Stimulated activated naive CD8-positive, alpha-beta T cell treated with anti-CD3 and anti-CD28 coated beads, Interleukin-15, Interleukin-2, amounts not matched to agents 100 ng/mL and 50 ng/mL, for 24 hours (primary cell): ENCODE results near the gene PLEKHG5.
A peak's percentile ranks its signal among the peaks of the same experiment; 100 is the strongest.
"Not testable (repeated sequence)": the region's sequence is repeated elsewhere in the genome, so short reads cannot be mapped to it uniquely, and the experiment has no call there.

Source experiments
- H3K27ac Mint-ChIP-seq: one replicate; pipeline ENCODE4 v1.8.0; 2021; ENCODE audit warnings: mild to moderate bottlenecking, mixed read lengths
- H3K27me3 Mint-ChIP-seq: one replicate; pipeline ENCODE4 v1.8.0; 2021; ENCODE audit warnings: mixed read lengths
- H3K36me3 Mint-ChIP-seq: one replicate; pipeline ENCODE4 v1.8.0; 2021; ENCODE audit warnings: low read depth, mixed read lengths
- H3K4me1 Mint-ChIP-seq: one replicate; pipeline ENCODE4 v1.8.0; 2021; ENCODE audit warnings: low read depth, mixed read lengths
- H3K4me3 Mint-ChIP-seq: one replicate; pipeline ENCODE4 v1.8.0; 2021; ENCODE audit warnings: mild to moderate bottlenecking, mixed read lengths
- H3K9me3 Mint-ChIP-seq: one replicate; pipeline ENCODE4 v1.8.0; 2021; ENCODE audit warnings: mixed read lengths

Gene PLEKHG5

GRCh38 chr1:6459850-6460265 is 31.6 kb downstream of the PLEKHG5 start:
- Mint-ChIP-seq H3K9me3 (no peaks in the 10 kb centered on the region), H3K4me1 (peaks cover 51% of the 10 kb centered on the region), H3K4me3 (peak overlapping the region; percentile 37), H3K36me3 (peaks cover 25% of the 10 kb centered on the region), H3K27ac (peak overlapping the region; percentile 78), H3K27me3 (peaks cover 11% of the 10 kb centered on the region)

- Mint-ChIP-seq H3K4me1 (peaks cover 30% of the 10 kb centered on the region), H3K36me3 (no peaks in the 10 kb centered on the region), H3K4me3 (no peak overlapping the region), H3K9me3 (no peaks in the 10 kb centered on the region), H3K27ac (no peak overlapping the region), H3K27me3 (peaks cover 23% of the 10 kb centered on the region)
Observed at GRCh38 chr1:6456800-6457466, 34.5 kb downstream of the PLEKHG5 start.

DNA sequence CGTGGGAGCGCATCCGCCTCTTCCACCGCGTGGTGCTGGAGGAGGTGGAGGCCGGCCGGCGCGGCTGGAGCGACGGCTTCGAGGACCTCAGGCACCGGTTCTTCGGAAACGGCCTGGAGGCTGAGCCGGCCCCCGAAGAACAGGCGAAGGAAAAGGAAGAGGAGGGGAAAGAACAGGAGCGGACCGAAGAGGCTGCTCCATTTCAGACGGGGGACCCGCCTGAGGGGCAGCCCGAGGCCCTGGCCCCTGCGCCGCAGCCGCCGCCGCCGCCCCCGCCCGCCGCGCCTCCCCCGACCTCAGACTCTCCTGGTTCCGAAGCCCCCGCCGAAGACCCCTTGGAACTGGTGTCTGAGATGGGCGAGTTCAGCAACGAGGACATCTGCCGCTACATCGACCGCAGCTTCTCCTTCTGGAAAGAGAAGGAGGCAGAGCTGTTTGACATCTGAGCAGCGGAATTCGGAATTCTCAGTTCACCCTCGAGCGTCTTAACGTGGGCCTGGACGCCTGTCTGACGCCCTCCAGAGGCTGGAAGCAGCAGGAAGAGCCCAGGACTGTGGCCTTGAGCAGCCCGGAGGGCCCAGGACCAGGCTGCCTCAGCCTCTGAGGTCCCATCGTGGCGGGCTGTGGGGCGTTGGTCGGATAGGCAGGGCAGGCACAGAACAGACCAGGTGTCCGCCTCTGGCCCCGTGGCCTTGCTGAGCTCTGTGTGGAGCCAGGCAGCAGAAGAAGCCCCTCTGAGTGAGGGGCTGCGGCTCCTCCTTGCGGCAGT is 35.5 kb downstream of the PLEKHG5 start:
- H3K4me1 Mint-ChIP-seq = peaks cover 23% of the 10 kb centered on the region
- H3K27me3 Mint-ChIP-seq = peaks cover 25% of the 10 kb centered on the region
- H3K36me3 Mint-ChIP-seq, H3K4me3 Mint-ChIP-seq, H3K9me3 Mint-ChIP-seq, H3K27ac Mint-ChIP-seq: not testable (repeated sequence)

DNA sequence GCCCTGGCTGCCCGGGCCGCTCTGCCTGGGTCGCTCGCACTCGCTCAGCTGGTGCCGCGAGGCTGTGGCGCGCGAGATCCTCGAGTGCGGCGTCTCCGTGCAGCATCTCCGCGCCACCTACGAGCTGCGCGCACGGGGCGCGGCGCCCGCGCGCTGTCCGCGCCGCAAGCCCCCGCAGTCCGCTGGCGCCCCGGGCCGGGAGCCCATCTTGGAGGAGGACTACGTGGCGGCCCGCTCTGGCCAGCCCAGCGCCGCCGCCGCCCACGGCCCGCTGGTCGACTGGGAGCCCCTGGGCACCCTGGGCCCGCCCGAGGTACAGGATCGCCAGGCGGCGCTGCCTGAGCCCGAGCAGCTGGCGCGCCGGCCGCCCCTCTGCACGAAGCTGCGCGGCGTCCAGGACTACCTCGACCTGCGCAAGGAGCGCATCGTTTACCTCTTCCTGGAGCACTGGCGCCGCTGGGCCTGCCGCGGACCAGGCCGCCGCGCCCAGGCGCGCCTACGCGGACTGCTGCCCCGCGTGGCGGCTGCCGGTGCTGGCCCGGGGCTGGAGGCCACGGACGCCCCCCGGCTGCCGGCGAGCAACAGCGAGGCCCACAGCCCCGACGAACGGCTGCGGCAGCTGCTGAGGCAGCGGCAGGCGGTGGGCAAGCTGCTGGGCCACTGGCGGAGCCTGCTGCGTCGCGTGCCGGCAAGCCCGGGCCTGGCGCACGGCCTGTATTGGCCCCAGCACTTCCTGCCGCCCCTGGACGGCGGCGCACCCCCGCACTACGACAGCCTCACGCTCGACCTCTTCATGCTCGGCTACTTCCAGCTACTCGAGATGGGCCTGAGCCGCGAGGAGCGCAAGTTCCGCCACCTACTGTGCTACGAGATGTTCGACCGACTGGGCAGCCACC is 36.4 kb downstream of the PLEKHG5 start:
- Mint-ChIP-seq H3K27ac (no peak overlapping the region), H3K4me3 (no peak overlapping the region), H3K4me1 (peaks cover 14% of the 10 kb centered on the region), H3K36me3 (no peaks in the 10 kb centered on the region), H3K9me3 (no peaks in the 10 kb centered on the region), H3K27me3 (peaks cover 32% of the 10 kb centered on the region)

GRCh38 chr1:6453895-6454855 is 37.3 kb downstream of the PLEKHG5 start:
- peaks cover 11% of the 10 kb centered on the region for H3K4me1 Mint-ChIP-seq
- H3K4me3 Mint-ChIP-seq, H3K9me3 Mint-ChIP-seq, H3K27ac Mint-ChIP-seq, H3K36me3 Mint-ChIP-seq: not testable (repeated sequence)
- peaks cover 40% of the 10 kb centered on the region for H3K27me3 Mint-ChIP-seq

DNA sequence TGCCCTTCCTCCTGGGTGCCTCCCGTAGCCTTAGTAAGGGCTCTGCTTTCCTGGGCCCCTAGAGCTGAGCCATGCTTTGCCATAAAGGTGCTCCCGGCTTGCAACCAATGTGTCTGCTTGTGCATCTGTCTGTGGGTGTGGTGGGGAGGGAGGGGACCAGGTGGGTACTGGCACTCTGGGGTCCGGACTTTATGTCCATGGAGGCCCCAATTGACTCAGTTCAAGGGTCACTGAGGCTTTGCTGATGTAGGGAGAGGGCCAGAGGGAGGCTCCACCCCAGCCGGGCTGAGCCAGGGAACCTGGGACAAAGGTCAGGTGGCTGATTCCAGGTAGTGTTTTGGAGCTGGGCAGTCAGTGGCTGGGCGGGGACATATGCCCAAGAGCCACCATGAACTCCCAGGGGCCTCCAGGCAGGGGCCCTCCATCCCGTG is 40.5 kb downstream of the PLEKHG5 start:
- Mint-ChIP-seq H3K4me3 (no peak overlapping the region), H3K27me3 (peaks cover 36% of the 10 kb centered on the region)

GRCh38 chr1:6450486-6450885 is 41.0 kb downstream of the PLEKHG5 start:
- not testable (repeated sequence) for H3K27ac Mint-ChIP-seq, H3K4me3 Mint-ChIP-seq, H3K9me3 Mint-ChIP-seq, H3K36me3 Mint-ChIP-seq
- peaks cover 36% of the 10 kb centered on the region for H3K27me3 Mint-ChIP-seq
- peaks cover 13% of the 10 kb centered on the region for H3K4me1 Mint-ChIP-seq

More for the DNA sequence above, 40.5 kb downstream of the PLEKHG5 start:
- H3K36me3 Mint-ChIP-seq = no peaks in the 10 kb centered on the region
- no peak overlapping the region for H3K27ac Mint-ChIP-seq
- H3K9me3 Mint-ChIP-seq = no peaks in the 10 kb centered on the region
- H3K4me1 Mint-ChIP-seq = peaks cover 13% of the 10 kb centered on the region

- H3K4me3 Mint-ChIP-seq = no peak overlapping the region
Observed at GRCh38 chr1:6450005-6450450, 41.4 kb downstream of the PLEKHG5 start.

DNA sequence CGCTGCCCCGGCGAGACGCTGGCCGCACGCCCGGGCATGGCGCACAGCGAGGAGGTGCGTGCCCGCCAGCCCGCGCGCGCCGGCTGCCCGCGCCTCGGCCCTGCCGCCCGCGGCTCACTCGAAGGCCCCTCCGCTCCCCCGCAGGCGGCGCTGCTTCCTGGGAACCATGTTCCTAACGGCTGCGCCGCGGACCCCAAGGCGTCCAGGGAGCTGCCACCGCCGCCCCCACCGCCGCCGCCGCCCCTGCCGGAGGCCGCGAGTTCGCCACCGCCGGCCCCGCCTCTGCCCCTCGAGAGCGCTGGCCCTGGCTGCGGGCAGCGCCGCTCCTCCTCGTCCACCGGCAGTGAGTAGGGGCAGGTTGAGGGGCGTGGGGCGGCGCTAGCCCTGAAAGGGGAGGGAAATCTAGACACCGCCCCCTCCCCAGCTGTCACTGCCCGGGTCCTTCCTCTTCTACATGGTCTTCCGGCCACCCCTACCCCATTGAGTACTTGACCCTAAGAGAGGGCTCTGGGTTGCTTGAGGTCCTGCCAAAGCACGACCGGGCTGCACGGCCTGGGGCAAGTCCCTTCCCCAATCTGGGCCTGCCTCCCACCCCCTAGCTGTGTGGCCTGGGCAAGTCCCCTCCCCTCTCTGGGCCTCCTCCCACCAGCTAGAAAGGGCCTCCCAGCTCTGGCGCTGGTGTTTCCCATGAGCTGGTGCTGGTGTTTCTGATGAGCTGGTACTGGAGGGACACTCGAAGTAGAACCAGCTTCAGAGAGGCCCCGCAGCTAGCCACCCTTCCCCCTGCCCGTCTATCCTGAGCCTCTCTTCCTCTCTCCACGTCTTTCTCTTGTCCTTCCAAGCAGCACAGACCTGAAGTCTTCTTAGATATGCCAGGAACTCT is 42.5 kb downstream of the PLEKHG5 start:
- Mint-ChIP-seq H3K27ac (no peak overlapping the region), H3K36me3 (no peaks in the 10 kb centered on the region), H3K9me3 (no peaks in the 10 kb centered on the region), H3K27me3 (peaks cover 44% of the 10 kb centered on the region), H3K4me1 (peaks cover 13% of the 10 kb centered on the region), H3K4me3 (no peak overlapping the region)

More at GRCh38 chr1:6450005-6450450, 41.4 kb downstream of the PLEKHG5 start:
- Mint-ChIP-seq H3K4me1 (peaks cover 13% of the 10 kb centered on the region), H3K27me3 (peaks cover 37% of the 10 kb centered on the region), H3K36me3 (no peaks in the 10 kb centered on the region), H3K9me3 (no peaks in the 10 kb centered on the region), H3K27ac (no peak overlapping the region)

GRCh38 chr1:6447818-6448748 is 43.4 kb downstream of the PLEKHG5 start:
- H3K9me3 Mint-ChIP-seq = no peaks in the 10 kb centered on the region
- H3K27me3 Mint-ChIP-seq = peaks cover 35% of the 10 kb centered on the region
- peaks cover 8% of the 10 kb centered on the region for H3K4me1 Mint-ChIP-seq
- H3K4me3 Mint-ChIP-seq = no peak overlapping the region
- H3K36me3 Mint-ChIP-seq = no peaks in the 10 kb centered on the region
- H3K27ac Mint-ChIP-seq = no peak overlapping the region

- H3K27me3 Mint-ChIP-seq = peaks cover 33% of the 10 kb centered on the region
- H3K27ac Mint-ChIP-seq = no peak overlapping the region
- no peak overlapping the region for H3K4me3 Mint-ChIP-seq
- H3K4me1 Mint-ChIP-seq = peaks cover 8% of the 10 kb centered on the region
- H3K9me3 Mint-ChIP-seq = no peaks in the 10 kb centered on the region
- H3K36me3 Mint-ChIP-seq = no peaks in the 10 kb centered on the region
Observed at GRCh38 chr1:6447016-6447817, 44.2 kb downstream of the PLEKHG5 start.

DNA sequence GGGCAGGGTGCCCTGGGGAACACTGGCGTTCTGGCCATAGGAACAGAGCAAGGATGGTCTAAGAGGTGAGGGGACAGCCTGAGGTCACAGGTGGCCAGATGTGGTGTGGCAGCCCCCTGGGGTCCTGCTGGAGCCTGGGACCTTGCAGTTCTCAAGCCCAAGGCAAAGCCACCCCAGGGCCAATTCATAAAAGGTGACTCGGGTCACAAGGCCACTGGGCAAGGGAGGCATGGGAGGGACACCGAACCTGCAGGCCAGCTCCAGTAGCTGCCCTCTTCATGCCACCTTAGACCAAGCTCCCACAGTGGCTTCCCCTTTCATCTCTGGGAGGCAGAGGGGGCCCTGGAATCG is 44.8 kb downstream of the PLEKHG5 start:
- peaks cover 8% of the 10 kb centered on the region for H3K4me1 Mint-ChIP-seq
- no peak overlapping the region for H3K27ac Mint-ChIP-seq
- no peak overlapping the region for H3K4me3 Mint-ChIP-seq
- H3K9me3 Mint-ChIP-seq = no peaks in the 10 kb centered on the region
- peaks cover 38% of the 10 kb centered on the region for H3K27me3 Mint-ChIP-seq
- no peaks in the 10 kb centered on the region for H3K36me3 Mint-ChIP-seq
